CD4-positive, alpha-beta memory T cell (primary cell): ENCODE results near the gene FRG2B. TPM values are rescaled to one million over a fixed set of nuclear protein-coding genes. Genes with fewer than 3 reads are reported as not detected.
"Not testable (repeated sequence)": the region's sequence is repeated elsewhere in the genome, so short reads cannot be mapped to it uniquely, and the experiment has no call there.

Experiments used
- CTCF ChIA-PET: fragments of 350-600 bp; sonication (Branson Sonifier 250); formaldehyde crosslinking; loops from one replicate; lab custom pipeline; 2021; ENCODE audit warnings: inconsistent platforms; ENCODE audit not compliant: partially characterized antibody; lab: Charles Lee
- POLR2A ChIA-PET: fragments of 350-600 bp; sonication (Branson Sonifier 250); formaldehyde crosslinking; loops from one replicate; lab custom pipeline; 2021; ENCODE audit not compliant: partially characterized antibody; lab: Charles Lee
- DNase-seq, 5 donors: peaks; one replicate each; pipeline versions ENCODE4 v3.0.0 to v3.0.0-alpha.2; 2020 to 2022; ENCODE audit warnings: mixed read lengths in 1 of 5
- H3K27ac ChIP-seq: one replicate; pipeline ENCODE4 v1.7.0; 2013; ENCODE audit warnings: low read depth, low read length
- H3K27me3 ChIP-seq: 2 replicates; pipeline ENCODE4 v1.7.0; 2013; ENCODE audit warnings: mild to moderate bottlenecking, low read length, moderate library complexity; ENCODE audit not compliant: insufficient read depth
- H3K36me3 ChIP-seq: 2 replicates; pipeline ENCODE4 v1.7.0; 2013; ENCODE audit warnings: mild to moderate bottlenecking, low read length, moderate library complexity; ENCODE audit not compliant: insufficient read depth
- H3K4me1 ChIP-seq: 2 replicates; pipeline ENCODE4 v1.7.0; 2013; ENCODE audit warnings: mild to moderate bottlenecking, low read length, moderate library complexity; ENCODE audit not compliant: insufficient read depth
- H3K4me3 ChIP-seq, 2 donors: one replicate each; pipeline ENCODE4 v1.7.0; 2013; ENCODE audit warnings: low read length in 2 of 2, mild to moderate bottlenecking in 1 of 2
- H3K9me3 ChIP-seq, 2 donors: one replicate each; pipeline ENCODE4 v1.7.0; 2013; ENCODE audit warnings: low read length in 2 of 2, control low read depth in 1 of 2; ENCODE audit not compliant: control insufficient read depth in 1 of 2
- H3K27ac Mint-ChIP-seq, 7 donors: one replicate each; pipeline ENCODE4 v1.8.0; 2020 to 2021; ENCODE audit warnings: mixed read lengths in 7 of 7, mild to moderate bottlenecking in 6 of 7, inconsistent platforms in 3 of 7, moderate library complexity in 3 of 7
- H3K27me3 Mint-ChIP-seq, 2 donors: one replicate each; pipeline ENCODE4 v1.8.0; 2020 to 2021; ENCODE audit warnings: mixed read lengths in 2 of 2
- H3K36me3 Mint-ChIP-seq, 2 donors: one replicate each; pipeline ENCODE4 v1.8.0; 2020 to 2021; ENCODE audit warnings: mixed read lengths in 2 of 2, inconsistent platforms in 1 of 2, mild to moderate bottlenecking in 1 of 2
- H3K4me1 Mint-ChIP-seq, 4 donors: one replicate each; pipeline ENCODE4 v1.8.0; 2020 to 2021; ENCODE audit warnings: mixed read lengths in 4 of 4, mild to moderate bottlenecking in 1 of 4
- H3K4me3 Mint-ChIP-seq, 8 donors: one replicate each; pipeline ENCODE4 v1.8.0; 2020 to 2021; ENCODE audit warnings: mixed read lengths in 8 of 8, mild to moderate bottlenecking in 7 of 8, moderate library complexity in 6 of 8, inconsistent platforms in 3 of 8
- H3K9me3 Mint-ChIP-seq, 8 donors: one replicate each; pipeline ENCODE4 v1.8.0; 2020 to 2021; ENCODE audit warnings: mixed read lengths in 8 of 8, mild to moderate bottlenecking in 5 of 8, inconsistent platforms in 3 of 8, moderate library complexity in 1 of 8
- intact Hi-C: fragments of 100-400 bp; cut with micrococcal nuclease; formaldehyde crosslinking; loops from one replicate; pipeline ENCODE4 v1.15.1; 2023
- polyA plus RNA-seq, 2 donors: library from polyadenylated mRNA; unstranded; fragments of 300-500 nt; fragmentation: Illumina TruSeq; gene quantifications; one replicate each; pipeline ENCODE4 v1.2.3, GENCODE V29; 2021
- total RNA-seq, 2 experiments: library from RNA; stranded (reverse); gene quantifications; one replicate each; pipeline ENCODE4 v1.2.3, GENCODE V29; 2021

FRG2B gene
- total and polyA plus RNA-seq, 4 experiments from 2014 or later: not detected

- Mint-ChIP-seq H3K27me3 (peaks cover 7% of the 10 kb centered on the region in 2 donors), H3K27ac (no peak overlapping the region), H3K36me3 (no peaks in the 10 kb centered on the region), H3K9me3 (peaks cover 0 to 8% (median 2%) of the 10 kb centered on the region in 8 donors), H3K4me1 (no peaks in the 10 kb centered on the region), H3K4me3 (no peak overlapping the region)
- ChIA-PET CTCF (interaction anchor here (1.6 to 2.2 kb wide), 3 partner anchors 8 to 287 kb away, joined by 3 to 9 read pairs (median 6); no protein-coding TSS in a partner anchor), POLR2A (no interaction called here)
- peaks cover 7% of the 10 kb centered on the region for H3K27me3 ChIP-seq
- H3K9me3 ChIP-seq: no peaks in the 10 kb centered on the region
- DNase-seq: no peak
- no peaks in the 10 kb centered on the region for H3K4me1 ChIP-seq
- H3K36me3 ChIP-seq: no peaks in the 10 kb centered on the region
- H3K27ac ChIP-seq: no peak overlapping the region
- H3K4me3 ChIP-seq: no peak overlapping the region
- intact Hi-C loops: no loop called here
Measured at GRCh38 chr10:133616371-133617130, 10.0 kb downstream of the FRG2B start.

GRCh38 chr10:133614830-133615580, 11.6 kb downstream of the FRG2B start:
- no peak for DNase-seq
- Mint-ChIP-seq H3K27ac (no peak overlapping the region), H3K4me3 (no peak overlapping the region), H3K27me3 (no peaks in the 10 kb centered on the region), H3K36me3 (no peaks in the 10 kb centered on the region), H3K4me1 (no peaks in the 10 kb centered on the region), H3K9me3 (peaks cover 0 to 12% (median 3%) of the 10 kb centered on the region in 8 donors)
- POLR2A ChIA-PET: no interaction called here
- CTCF ChIA-PET: interaction anchor here (1.3 to 1.6 kb wide), 2 partner anchors 9 to 285 kb away, joined by 3 read pairs; no protein-coding TSS in a partner anchor
- Histone ChIP-seq H3K36me3 (no peaks in the 10 kb centered on the region), H3K27ac (no peak overlapping the region), H3K4me1 (no peaks in the 10 kb centered on the region), H3K4me3 (no peak overlapping the region), H3K9me3 (no peaks in the 10 kb centered on the region), H3K27me3 (peaks cover 4% of the 10 kb centered on the region)
- intact Hi-C loops: no loop called here

- DNase-seq: no peak
- Histone ChIP-seq H3K4me1 (no peaks in the 10 kb centered on the region), H3K27ac (no peak overlapping the region), H3K27me3 (no peaks in the 10 kb centered on the region), H3K36me3 (no peaks in the 10 kb centered on the region), H3K4me3 (no peak overlapping the region), H3K9me3 (no peaks in the 10 kb centered on the region)
- H3K27ac Mint-ChIP-seq: no peak overlapping the region
- intact Hi-C loops: no loop called here
- peaks cover 0 to 2% (median 0%) of the 10 kb centered on the region in 4 donors for H3K4me1 Mint-ChIP-seq
- peaks cover 5 to 6% of the 10 kb centered on the region in 2 donors for H3K27me3 Mint-ChIP-seq
- ChIA-PET CTCF (interaction anchor here (1.3 to 1.5 kb wide), 2 partner anchors 8 to 25 kb away, joined by 3 read pairs; no protein-coding TSS in a partner anchor), POLR2A (no interaction called here)
- H3K9me3 Mint-ChIP-seq: peaks cover 0 to 12% (median 4%) of the 10 kb centered on the region in 8 donors
- no peaks in the 10 kb centered on the region for H3K36me3 Mint-ChIP-seq
- no peak overlapping the region for H3K4me3 Mint-ChIP-seq
Measured at GRCh38 chr10:133613699-133614098, 12.9 kb downstream of the FRG2B start.

GRCh38 chr10:133611079-133611478, 15.5 kb downstream of the FRG2B start:
- Mint-ChIP-seq H3K27ac (no peak overlapping the region), H3K27me3 (peaks cover 16 to 18% of the 10 kb centered on the region in 2 donors), H3K4me1 (peaks cover 0 to 4% (median 0%) of the 10 kb centered on the region in 4 donors), H3K4me3 (no peak overlapping the region), H3K9me3 (peaks cover 0 to 24% (median 4%) of the 10 kb centered on the region in 8 donors), H3K36me3 (no peaks in the 10 kb centered on the region)
- no peaks in the 10 kb centered on the region for H3K4me1 ChIP-seq
- no peaks in the 10 kb centered on the region for H3K27me3 ChIP-seq
- ChIA-PET POLR2A (no interaction called here), CTCF (no interaction called here)
- no peaks in the 10 kb centered on the region for H3K9me3 ChIP-seq
- H3K36me3 ChIP-seq: no peaks in the 10 kb centered on the region
- no peak overlapping the region for H3K27ac ChIP-seq
- intact Hi-C loops: no loop called here
- DNase-seq: no peak
- no peak overlapping the region for H3K4me3 ChIP-seq

GRCh38 chr10:133608855-133609254, 17.7 kb downstream of the FRG2B start:
- H3K27ac Mint-ChIP-seq: no peak overlapping the region
- no peaks in the 10 kb centered on the region for H3K4me1 ChIP-seq
- peak in 4 of 5 donors; percentile 4 to 41 (median 26) for DNase-seq
- peaks cover 5% of the 10 kb centered on the region for H3K27me3 ChIP-seq
- H3K9me3 Mint-ChIP-seq: peaks cover 0 to 25% (median 4%) of the 10 kb centered on the region in 8 donors
- no peaks in the 10 kb centered on the region for H3K9me3 ChIP-seq
- CTCF ChIA-PET: interaction anchor here (1.1 to 3.3 kb wide), 7 partner anchors 8 to 280 kb away, joined by 3 to 18 read pairs (median 7); no protein-coding TSS in a partner anchor
- no peaks in the 10 kb centered on the region for H3K36me3 Mint-ChIP-seq
- H3K4me3 ChIP-seq: no peak overlapping the region
- H3K27me3 Mint-ChIP-seq: peaks cover 23 to 34% of the 10 kb centered on the region in 2 donors
- no peak overlapping the region for H3K4me3 Mint-ChIP-seq
- H3K27ac ChIP-seq: no peak overlapping the region
- peaks cover 0 to 4% (median 0%) of the 10 kb centered on the region in 4 donors for H3K4me1 Mint-ChIP-seq
- intact Hi-C loops: loop anchor here (1.0 kb wide), 1 partner anchor 280 kb away; no protein-coding TSS in a partner anchor
- POLR2A ChIA-PET: no interaction called here
- no peaks in the 10 kb centered on the region for H3K36me3 ChIP-seq

- H3K27ac Mint-ChIP-seq, POLR2A ChIA-PET, H3K27ac ChIP-seq, H3K36me3 ChIP-seq, H3K4me3 ChIP-seq, H3K4me1 Mint-ChIP-seq, DNase-seq, H3K4me1 ChIP-seq, H3K4me3 Mint-ChIP-seq, H3K9me3 ChIP-seq, H3K27me3 ChIP-seq, intact Hi-C loops, H3K36me3 Mint-ChIP-seq: not testable (repeated sequence)
- CTCF ChIA-PET: interaction anchor here (1.3 kb wide), 1 partner anchor 274 kb away, joined by 4 read pairs; no protein-coding TSS in a partner anchor
- Mint-ChIP-seq H3K27me3 (peaks cover 51 to 58% of the 10 kb centered on the region in 2 donors), H3K9me3 (peaks cover 0 to 13% (median 0%) of the 10 kb centered on the region in 8 donors)
Measured at GRCh38 chr10:133603434-133603833, 23.2 kb downstream of the FRG2B start.

GRCh38 chr10:133600657-133601056, 25.9 kb downstream of the FRG2B start:
- Histone ChIP-seq H3K27ac (no peak overlapping the region), H3K36me3 (no peaks in the 10 kb centered on the region), H3K9me3 (no peaks in the 10 kb centered on the region), H3K27me3 (peaks cover 7% of the 10 kb centered on the region), H3K4me1 (no peaks in the 10 kb centered on the region), H3K4me3 (no peak overlapping the region)
- no peaks in the 10 kb centered on the region for H3K4me1 Mint-ChIP-seq
- intact Hi-C loops: no loop called here
- H3K27ac Mint-ChIP-seq: no peak overlapping the region
- peaks cover 0 to 3% (median 0%) of the 10 kb centered on the region in 8 donors for H3K9me3 Mint-ChIP-seq
- no peak overlapping the region for H3K4me3 Mint-ChIP-seq
- ChIA-PET POLR2A (no interaction called here), CTCF (interaction anchor here (1.0 kb wide), 1 partner anchor 8 kb away, joined by 3 read pairs; no protein-coding TSS in a partner anchor)
- no peaks in the 10 kb centered on the region for H3K36me3 Mint-ChIP-seq
- peaks cover 53 to 54% of the 10 kb centered on the region in 2 donors for H3K27me3 Mint-ChIP-seq
- no peak for DNase-seq
